ENCODE results near the gene FOXP2.

Gene FOXP2

DNA sequence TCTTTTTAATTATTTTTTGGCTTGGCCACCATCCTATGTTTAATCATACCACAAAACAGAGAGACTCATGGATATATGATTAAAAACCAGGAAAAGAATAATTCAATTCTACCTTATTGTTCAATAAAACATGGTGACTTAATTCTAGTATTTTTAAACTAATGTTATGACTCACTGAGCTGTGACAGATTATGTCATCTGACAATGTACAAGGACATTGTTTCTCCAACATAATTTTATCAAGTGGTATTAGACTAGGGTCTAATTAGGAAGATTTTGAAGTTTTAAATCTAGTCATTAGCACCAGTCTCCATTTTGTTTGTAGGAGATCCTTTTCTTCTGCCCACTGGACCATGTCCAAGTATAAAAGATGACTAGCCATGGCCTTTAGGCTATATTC lies 307.9 kb downstream of the FOXP2 start:
- DNase-seq (ENCODE audit: low spot score), result no peak

DNA sequence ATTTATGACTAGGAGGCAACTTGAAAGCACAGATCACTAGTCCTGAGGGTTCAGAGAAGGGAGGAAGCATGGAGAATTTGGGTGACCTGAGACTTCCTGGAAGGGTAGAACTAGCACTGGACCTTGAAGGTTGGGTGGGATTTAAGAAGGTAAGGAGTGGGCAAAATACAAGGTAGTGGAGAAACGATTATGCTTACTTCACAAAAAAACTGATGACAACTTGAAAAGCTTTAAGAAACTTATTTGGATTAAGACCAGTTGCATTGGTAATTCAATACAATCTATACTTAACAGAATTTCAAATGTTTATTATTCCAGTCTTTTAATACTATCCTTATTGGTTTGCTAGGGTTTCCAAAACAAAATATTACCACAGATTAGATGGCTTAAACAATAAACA lies 308.7 kb downstream of the FOXP2 start:
- no peak for DNase-seq (ENCODE audit: low spot score)

DNA sequence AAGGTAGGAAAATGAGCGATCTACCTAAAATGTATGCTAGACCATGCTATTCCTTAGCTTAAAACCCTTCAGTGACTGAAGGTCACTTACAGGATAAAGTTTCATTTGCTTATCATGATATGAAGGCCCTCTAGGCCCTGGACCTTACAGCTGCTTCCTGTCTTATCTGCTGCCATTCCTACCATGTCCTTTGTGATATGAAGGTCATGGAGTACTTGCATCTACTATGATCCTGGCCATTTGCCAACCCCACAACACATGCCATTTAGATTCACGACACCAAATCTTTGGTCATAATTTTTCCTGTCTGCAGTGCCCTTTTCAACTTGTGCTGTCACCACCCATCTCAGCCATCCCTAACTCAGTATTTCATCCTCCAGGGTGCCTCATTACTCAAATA lies 325.5 kb downstream of the FOXP2 start:
- DNase-seq (ENCODE audit: low spot score), result no peak

DNA sequence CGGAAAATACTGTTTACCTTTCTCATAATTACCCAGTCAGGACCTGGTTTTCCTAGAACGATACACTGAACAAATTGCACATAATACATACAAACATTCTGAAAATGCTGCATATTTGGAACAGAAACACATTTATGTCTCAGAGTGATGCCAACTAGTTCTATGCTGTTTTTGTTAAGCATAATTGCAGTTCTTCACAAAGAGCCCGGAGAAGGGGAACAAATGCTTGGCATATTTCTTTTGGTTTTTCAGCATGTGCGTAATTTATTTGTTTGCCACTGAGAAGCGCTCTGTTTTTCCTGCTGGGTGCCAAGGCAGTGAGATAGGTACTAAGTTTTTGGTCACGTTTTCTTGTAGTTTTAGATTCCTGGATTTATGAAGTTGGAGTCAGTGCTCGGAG lies 326.3 kb downstream of the FOXP2 start:
- no peak for DNase-seq (ENCODE audit: low spot score)

DNA sequence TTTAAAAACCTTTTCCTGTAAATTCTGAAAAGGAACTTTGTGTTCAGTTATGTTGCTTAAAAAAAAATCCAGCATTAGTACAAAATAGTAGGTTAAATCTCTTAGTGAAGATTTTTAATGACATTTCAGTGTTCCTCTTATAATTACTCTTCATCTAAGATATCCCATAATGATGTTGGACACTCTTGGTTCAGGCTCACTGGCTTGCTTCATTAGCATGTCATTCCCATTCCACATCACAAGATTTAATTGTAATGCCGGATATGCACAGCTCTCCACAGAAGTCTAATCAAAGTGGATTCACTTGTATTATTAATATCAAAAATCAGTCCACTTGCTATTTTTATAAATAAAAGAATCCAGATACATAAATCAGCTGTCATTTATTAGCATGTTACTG lies 327.3 kb downstream of the FOXP2 start:
- no peak for DNase-seq (ENCODE audit: low spot score)

Measured in GM03348 (cell line).